Muscle layer of colon (tissue), 2 donors: ENCODE measurements around the gene PSG5.
"Not testable (repeated sequence)": the region's sequence is repeated elsewhere in the genome, so short reads cannot be mapped to it uniquely, and the experiment has no call there.

Experiments
- H3K27ac ChIP-seq: one replicate; pipeline ENCODE4 v1.7.0; 2013; ENCODE audit warnings: low read depth, mild to moderate bottlenecking, low read length, moderate library complexity
- H3K27me3 ChIP-seq, 2 donors: one replicate each; pipeline ENCODE4 v1.7.0; 2013; ENCODE audit warnings: low read length in 2 of 2, mild to moderate bottlenecking in 2 of 2; ENCODE audit not compliant: insufficient read depth in 2 of 2, control insufficient read depth in 1 of 2
- H3K36me3 ChIP-seq: one replicate; pipeline ENCODE4 v1.7.0; 2013; ENCODE audit warnings: mild to moderate bottlenecking, low read length; ENCODE audit not compliant: insufficient read depth
- H3K4me1 ChIP-seq: one replicate; pipeline ENCODE4 v1.7.0; 2013; ENCODE audit warnings: mild to moderate bottlenecking, low read length; ENCODE audit not compliant: insufficient read depth
- H3K4me3 ChIP-seq, 2 donors: one replicate each; pipeline ENCODE4 v1.7.0; 2013; ENCODE audit warnings: low read length in 2 of 2, low read depth in 1 of 2, mild to moderate bottlenecking in 1 of 2, moderate library complexity in 1 of 2
- H3K9ac ChIP-seq: one replicate; pipeline ENCODE4 v1.7.0; 2013; ENCODE audit warnings: low read length
- H3K9me3 ChIP-seq: one replicate; pipeline ENCODE4 v1.7.0; 2013; ENCODE audit warnings: mild to moderate bottlenecking, low read length
- donor health status: abdominal sarcoma.
- donor health status: Adenocarcinoma of cecum.

Gene PSG5

DNA sequence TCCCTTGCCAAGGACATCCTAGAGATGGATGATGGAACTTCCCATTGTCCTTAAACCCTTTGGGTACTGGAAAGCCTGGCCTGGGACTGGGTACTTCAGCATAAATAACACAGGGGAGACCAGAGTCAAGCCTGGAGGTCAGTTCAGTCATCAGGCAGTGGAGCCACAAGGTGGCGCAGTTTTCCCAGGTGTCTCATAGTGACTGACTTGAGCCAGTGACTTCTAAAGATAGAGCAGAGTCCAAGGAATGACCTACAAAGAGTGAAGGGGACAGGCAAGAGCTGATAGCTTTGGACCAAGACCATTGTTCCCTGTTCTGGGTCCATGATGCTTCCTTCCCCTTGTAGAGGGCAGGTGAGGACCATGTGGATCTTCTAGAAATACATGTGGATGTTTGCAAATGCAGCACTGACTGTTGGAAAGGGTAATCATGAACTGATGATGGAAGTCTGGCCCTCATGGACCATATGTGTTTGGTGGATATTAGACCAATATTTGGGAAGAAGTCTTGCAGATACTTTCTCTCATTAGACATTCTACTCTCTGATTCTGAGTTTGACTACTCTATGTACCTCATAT lies 6.7 kb downstream of the PSG5 start:
- not testable (repeated sequence) for H3K9ac ChIP-seq, H3K9me3 ChIP-seq, H3K4me3 ChIP-seq, H3K4me1 ChIP-seq, H3K27me3 ChIP-seq, H3K36me3 ChIP-seq, H3K27ac ChIP-seq

DNA sequence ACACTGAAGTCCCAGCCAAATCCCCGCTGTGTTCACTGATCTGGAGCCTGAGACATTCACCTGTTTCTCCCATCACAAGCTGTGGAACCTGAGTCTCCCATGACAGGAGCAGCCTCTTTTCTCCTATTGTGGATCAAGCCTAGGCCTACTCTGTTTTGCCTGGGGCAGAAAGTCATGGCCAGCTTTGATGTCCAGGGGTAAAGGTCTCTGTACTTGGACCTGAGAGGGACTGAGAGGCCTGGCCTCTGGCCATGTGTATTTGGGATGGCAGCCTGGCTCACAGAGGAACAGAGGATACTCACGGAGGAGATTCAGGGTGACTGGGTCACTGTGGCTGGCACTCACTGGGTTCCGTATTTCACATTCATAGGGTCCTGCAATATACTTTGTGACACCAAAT lies 7.8 kb downstream of the PSG5 start:
- H3K36me3 ChIP-seq, H3K9me3 ChIP-seq, H3K9ac ChIP-seq, H3K27me3 ChIP-seq, H3K4me1 ChIP-seq, H3K27ac ChIP-seq, H3K4me3 ChIP-seq: not testable (repeated sequence)

DNA sequence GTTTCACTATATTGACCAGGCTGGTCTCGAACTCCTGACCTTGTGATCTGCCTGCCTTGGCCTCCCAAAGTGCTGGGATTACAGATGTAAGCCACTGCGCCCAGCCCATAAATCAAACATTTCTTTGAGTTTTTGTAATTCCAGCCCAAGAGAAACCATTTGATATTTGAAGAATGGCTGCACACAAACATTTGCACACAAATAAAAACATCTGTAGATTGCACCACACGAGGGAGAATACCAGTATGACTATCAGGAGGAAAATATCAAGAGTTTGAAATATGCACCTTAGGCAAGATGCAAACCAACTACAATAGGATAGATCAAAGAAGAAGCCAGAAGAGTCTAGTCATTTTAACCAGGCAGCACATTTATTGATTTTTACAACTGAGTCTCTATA lies 20.4 kb downstream of the PSG5 start:
- not testable (repeated sequence) for H3K4me1 ChIP-seq, H3K36me3 ChIP-seq, H3K27me3 ChIP-seq, H3K4me3 ChIP-seq, H3K9ac ChIP-seq, H3K27ac ChIP-seq, H3K9me3 ChIP-seq

DNA sequence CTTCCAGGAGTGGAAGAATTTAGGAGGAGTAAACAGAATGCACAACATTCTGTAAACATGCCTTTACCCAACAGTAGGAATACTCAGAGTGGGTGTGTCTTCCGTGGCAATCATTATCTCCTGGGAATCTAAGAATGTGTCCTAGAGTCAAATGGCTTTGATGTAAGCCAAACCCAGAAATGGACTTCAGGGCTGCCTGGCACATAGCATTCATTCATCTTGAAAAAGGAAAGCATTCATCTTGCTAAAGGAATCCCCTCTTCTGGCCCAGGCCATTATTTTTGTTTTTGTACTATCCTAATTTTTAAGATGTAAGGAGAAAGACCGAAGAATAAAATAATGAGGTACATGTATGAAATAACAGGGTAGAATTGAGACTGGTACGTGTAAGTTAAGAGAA lies 23.2 kb downstream of the PSG5 start:
- H3K36me3 ChIP-seq, H3K9me3 ChIP-seq, H3K27ac ChIP-seq, H3K9ac ChIP-seq, H3K4me3 ChIP-seq, H3K27me3 ChIP-seq, H3K4me1 ChIP-seq: not testable (repeated sequence)

DNA sequence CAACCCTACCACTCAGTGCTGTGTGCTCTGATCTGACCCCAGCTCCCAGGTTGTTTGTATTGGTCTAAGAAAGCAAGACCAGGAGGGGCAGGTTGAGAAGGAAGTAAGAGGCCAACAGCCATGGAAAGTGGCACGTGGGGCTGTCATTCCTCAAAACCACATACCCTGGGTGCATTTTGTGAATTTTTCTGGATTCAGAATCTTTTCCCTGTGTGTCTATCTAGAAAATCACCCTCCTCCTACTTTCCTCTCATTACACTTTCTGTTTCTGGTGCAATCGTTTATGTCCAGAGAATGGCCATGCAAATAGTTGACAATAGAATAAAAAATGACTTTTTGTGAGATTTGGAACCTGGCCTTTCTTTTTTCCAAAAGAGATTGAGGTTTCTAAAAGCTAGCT lies 24.1 kb downstream of the PSG5 start:
- not testable (repeated sequence) for H3K9ac ChIP-seq, H3K4me1 ChIP-seq, H3K36me3 ChIP-seq, H3K4me3 ChIP-seq, H3K27me3 ChIP-seq, H3K9me3 ChIP-seq, H3K27ac ChIP-seq

DNA sequence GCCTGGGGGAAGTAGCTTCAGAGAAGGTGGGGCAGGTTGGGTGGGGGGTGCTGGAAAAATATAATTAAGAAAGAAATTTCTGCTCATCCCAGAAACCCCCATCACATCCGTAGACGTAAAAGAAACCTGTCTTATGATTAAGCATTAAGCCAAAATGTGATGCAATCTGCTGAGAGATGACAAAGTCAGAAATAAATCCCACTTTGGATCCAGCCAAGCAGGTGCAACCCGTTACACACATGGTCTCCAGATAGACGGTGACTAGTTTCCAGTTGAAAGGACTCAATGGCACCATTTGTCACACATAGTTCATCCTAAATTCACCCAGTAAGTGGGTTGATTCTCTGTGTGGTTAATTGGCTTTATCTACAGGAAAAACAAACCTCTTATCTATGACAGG lies 34.1 kb downstream of the PSG5 start:
- no peaks in the 10 kb centered on the region for H3K36me3 ChIP-seq

DNA sequence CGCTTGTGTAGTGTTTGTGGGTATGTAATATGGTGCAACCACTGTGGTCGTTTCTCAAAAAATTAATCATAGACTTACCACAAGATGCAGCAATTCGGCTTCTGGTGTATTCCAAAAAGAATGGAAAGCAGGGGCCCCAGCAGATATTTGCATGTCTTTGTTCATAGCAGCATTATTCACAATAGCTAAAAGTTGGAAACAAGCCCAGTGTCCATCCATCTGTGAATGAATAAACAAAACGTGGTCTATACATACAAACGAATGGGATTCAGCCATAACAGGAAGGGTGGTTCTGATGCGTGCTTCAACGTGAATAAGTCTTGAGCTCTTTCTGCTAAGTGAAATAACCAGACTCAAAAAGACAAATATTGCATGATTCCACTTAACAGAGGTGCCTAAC lies 36.5 kb downstream of the PSG5 start:
- not testable (repeated sequence) for H3K27ac ChIP-seq, H3K9me3 ChIP-seq, H3K27me3 ChIP-seq, H3K9ac ChIP-seq, H3K4me3 ChIP-seq, H3K4me1 ChIP-seq, H3K36me3 ChIP-seq

More for the DNA sequence above, 34.1 kb downstream of the PSG5 start:
- H3K9me3 ChIP-seq = no peaks in the 10 kb centered on the region
- H3K4me1 ChIP-seq = no peaks in the 10 kb centered on the region
- no peak overlapping the region for H3K9ac ChIP-seq
- no peaks in the 10 kb centered on the region for H3K27me3 ChIP-seq
- no peak overlapping the region for H3K4me3 ChIP-seq
- H3K27ac ChIP-seq = no peak overlapping the region

DNA sequence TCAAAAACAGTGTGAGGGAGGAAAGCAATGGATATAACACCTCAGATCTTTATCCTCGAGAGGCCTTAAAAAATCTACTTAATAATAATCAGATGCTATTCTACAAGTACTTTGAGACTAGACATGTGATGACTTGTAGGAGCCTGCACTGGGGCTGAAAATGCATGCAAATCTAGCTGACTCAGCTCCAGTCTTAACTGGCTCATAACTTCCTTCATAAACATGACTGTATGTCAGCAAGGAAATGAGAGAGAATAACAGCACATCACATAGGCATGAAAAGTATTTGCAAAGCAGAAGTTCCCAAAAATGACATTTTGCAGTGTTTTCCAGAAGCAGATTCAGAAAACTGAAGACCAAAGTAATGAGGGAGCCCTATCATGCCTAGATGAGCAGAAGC lies 38.1 kb downstream of the PSG5 start:
- H3K4me1 ChIP-seq = no peaks in the 10 kb centered on the region
- no peaks in the 10 kb centered on the region for H3K27me3 ChIP-seq
- no peaks in the 10 kb centered on the region for H3K9me3 ChIP-seq
- H3K9ac ChIP-seq = no peak overlapping the region
- H3K4me3 ChIP-seq = no peak overlapping the region
- H3K36me3 ChIP-seq = no peaks in the 10 kb centered on the region
- no peak overlapping the region for H3K27ac ChIP-seq

DNA sequence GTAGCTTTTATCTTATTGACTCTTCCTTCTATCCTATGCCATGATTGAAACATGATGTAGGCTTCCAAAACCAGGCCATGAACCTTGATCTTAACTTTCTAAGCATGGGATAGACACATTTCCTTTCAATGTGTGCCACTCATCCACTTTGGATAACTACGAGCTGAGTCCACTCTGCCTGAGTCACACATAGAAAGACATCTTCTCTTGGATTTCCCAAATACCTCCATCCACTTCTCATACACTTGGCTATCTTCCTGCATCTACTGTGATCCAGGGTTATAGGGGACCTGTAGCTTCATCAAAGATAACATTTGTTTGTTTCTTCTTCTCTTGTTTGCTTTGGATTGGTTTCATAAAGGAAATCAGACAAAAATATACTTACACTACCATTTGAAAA lies 44.6 kb downstream of the PSG5 start:
- H3K27me3 ChIP-seq, H3K9ac ChIP-seq, H3K36me3 ChIP-seq, H3K4me3 ChIP-seq, H3K27ac ChIP-seq, H3K9me3 ChIP-seq, H3K4me1 ChIP-seq: not testable (repeated sequence)

DNA sequence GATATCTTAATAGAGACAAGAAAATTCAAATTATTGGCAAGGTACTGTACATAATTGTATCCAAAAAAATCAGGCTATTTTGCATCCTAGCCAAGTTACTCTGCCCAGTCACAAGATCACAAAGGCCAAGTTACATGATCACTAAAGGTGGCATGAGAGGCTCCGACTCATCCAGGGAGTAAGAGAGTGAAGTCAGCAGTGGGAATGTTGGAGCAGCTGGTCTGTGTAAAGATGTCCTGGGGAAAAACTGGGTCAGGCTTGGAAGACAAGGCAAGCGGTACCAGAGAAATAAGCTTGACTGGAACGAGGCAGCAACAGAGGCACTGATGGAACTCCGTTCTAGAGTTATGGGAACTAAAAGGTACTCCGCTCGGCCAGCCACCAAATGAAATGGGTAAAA lies 53.6 kb downstream of the PSG5 start:
- no peak overlapping the region for H3K9ac ChIP-seq
- H3K27me3 ChIP-seq = no peaks in the 10 kb centered on the region
- H3K4me1 ChIP-seq = no peaks in the 10 kb centered on the region
- no peak overlapping the region for H3K4me3 ChIP-seq
- no peaks in the 10 kb centered on the region for H3K36me3 ChIP-seq
- H3K27ac ChIP-seq = no peak overlapping the region
- H3K9me3 ChIP-seq = no peaks in the 10 kb centered on the region

DNA sequence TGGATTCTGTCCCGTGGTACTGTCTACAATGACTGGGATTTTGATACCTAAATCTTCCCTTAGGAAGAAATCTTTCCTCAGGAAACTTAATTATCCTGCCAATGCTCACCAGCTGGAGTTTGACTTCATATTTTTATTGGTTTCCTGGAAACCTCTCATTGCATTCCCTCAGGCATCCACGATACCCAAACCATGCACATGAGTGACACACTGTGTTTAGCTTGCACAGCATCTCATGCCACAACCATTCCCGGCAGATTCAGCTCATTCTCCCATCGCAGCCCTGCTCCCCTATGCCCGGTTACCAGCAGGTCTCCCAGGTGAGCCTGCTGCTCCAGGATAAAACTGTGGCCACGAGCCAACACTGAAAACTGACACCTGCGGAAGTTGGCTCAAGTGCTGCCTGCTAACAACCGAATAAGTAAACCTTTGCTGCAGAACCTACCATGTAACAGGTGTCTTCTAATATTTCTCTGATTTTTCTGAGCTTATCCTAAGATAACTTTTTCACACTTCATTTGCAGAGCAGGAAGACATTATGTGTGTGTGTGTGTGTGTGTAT lies 55.0 kb downstream of the PSG5 start:
- not testable (repeated sequence) for H3K36me3 ChIP-seq, H3K4me3 ChIP-seq, H3K9ac ChIP-seq, H3K27me3 ChIP-seq, H3K4me1 ChIP-seq, H3K9me3 ChIP-seq, H3K27ac ChIP-seq

DNA sequence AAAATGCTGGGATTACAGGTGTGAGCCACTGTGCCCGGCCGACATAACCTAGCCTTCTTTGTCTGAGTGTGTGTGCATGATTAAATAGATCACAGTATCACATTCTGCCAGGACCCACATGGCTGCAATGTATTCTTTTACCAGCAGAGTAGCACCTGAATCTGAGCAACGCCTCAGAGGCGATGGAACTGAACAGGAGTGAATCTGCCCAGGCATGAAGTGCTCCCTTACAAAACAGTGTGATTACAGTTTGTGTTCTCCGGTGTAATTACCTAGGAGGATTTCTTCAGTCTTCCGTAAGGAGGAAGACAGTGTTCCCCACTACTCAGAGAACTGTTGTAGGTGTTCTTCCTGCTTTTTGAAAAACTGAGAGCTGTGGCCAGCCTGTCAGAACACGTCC lies 57.1 kb downstream of the PSG5 start:
- H3K36me3 ChIP-seq, H3K27ac ChIP-seq, H3K4me1 ChIP-seq, H3K9me3 ChIP-seq, H3K9ac ChIP-seq, H3K4me3 ChIP-seq, H3K27me3 ChIP-seq: not testable (repeated sequence)
